GM13977 (cell line): ENCODE data around the gene CPEB4.

Source experiments
- DNase-seq: peaks from one replicate; pipeline ENCODE4 v3.0.0; 2012; ENCODE audit warnings: low spot score
- CTCF ChIP-seq: IDR thresholded peaks from 2 replicates; pipeline ENCODE4 v1.5.1; 2012; ENCODE audit warnings: mild to moderate bottlenecking, control low read depth; ENCODE audit not compliant: insufficient read depth; ENCODE audit errors: extremely low read depth, missing control alignments
- in situ Hi-C: fragments of 300-500 bp; cut with MboI; formaldehyde crosslinking; loops from one replicate; pipeline ENCODE4 v1.12.0; 2022; ENCODE audit warnings: low sequenced_read_pairs, low pct_unique_long_range_greater_than_20kb, mixed read lengths, inconsistent platforms; ENCODE audit not compliant: unreplicated experiment

The CPEB4 gene

DNA sequence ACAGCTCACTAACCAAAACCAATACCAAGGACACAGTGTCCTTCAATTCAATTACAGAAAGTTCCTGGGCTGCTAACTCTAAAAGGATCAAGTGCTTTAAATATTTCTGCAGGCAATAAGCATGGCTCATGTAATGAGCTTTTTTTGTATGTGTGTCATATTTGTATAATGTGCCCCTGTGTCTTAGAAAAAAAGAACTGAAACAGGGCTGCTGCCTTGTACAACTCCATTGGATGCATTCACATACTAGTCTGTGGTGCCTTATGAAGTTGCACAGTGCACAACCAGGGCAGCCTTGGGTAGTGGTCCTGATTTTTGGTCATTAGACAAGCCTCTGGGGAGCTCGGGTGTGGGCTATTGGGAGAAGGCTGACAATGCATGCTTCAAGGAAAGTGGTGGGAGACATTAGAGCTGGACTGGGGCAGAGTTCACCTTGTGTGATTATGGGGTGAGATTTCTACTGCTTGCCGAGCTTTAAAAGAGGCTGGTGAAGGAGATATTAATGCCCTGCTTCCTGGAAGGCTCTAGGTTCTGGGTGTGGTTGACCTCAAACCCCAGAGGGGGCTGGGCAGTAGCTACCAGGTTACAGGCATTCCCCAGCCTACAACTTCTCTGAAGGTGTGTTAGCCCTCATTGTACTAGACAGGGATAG is 3.6 kb upstream of the CPEB4 start:
- TF ChIP-seq CTCF = no peak
- in situ Hi-C loops = no loop called here
- DNase-seq = peak; percentile 26

DNA sequence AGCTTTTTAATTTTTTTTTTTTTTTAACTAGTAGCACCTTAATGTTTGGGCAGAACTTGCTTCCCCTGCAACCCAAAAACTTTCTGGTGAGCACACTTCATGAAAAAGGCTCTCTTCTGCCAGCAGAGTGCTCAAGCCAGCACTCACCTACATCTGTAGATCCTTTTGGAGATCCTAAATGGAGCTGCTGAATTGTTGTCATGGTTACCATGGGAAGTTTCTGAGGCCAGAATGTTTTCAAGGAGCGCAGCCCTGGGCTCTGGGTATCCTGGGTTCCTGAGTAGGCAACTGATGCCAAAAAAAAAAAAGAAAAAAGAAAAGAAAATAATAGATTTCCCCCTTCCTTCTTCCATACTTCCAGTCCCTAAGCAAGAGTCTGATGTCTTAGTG is 3.1 kb upstream of the CPEB4 start:
- in situ Hi-C loops = no loop called here
- no peak for DNase-seq
- no peak for TF ChIP-seq CTCF

DNA sequence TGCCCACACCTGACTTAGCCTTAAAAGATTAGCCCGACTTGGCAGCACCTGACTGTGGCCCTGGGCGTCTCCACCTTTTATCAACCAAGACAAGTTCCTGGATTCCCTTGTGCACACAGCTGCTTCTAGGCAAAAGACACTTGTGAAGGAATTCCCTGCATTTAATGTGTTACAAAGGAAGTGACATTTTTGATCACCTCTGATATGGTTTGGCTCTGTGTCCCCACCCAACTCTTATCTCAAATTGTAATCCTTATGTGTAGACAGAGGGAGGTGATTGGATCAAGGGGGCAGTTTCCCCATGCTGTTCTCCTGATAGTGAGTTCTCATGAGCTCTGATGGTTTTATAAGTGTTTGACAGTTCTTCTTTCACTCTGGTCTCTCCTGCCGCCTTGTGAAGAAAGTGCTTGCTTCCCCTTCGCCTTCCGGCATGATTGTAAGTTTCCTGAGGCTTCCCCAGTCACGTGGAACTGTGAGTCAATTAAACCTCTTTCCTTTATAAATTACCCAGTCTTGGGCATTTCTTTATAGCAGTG is 2.6 kb upstream of the CPEB4 start:
- no peak for DNase-seq
- in situ Hi-C loops = no loop called here
- no peak for TF ChIP-seq CTCF

- in situ Hi-C loops = no loop called here
- DNase-seq = no peak
These were observed 2.0 kb upstream of the CPEB4 start for GRCh38 chr5:173886150-173886549.

GRCh38 chr5:173888473-173889131 is 453 bp downstream of the CPEB4 start:
- no peak for DNase-seq
- in situ Hi-C loops = no loop called here
- TF ChIP-seq CTCF = no peak

More at GRCh38 chr5:173886150-173886549, 2.0 kb upstream of the CPEB4 start:
- TF ChIP-seq CTCF = no peak

GRCh38 chr5:173890195-173890991 is 2.2 kb downstream of the CPEB4 start:
- TF ChIP-seq CTCF = no peak
- in situ Hi-C loops = no loop called here
- DNase-seq = no peak
